SKM-1 treated with dmso at 0.1 percent for 144 hours (cell line): ENCODE data around the gene KATNAL1.
A peak's percentile ranks its signal among the peaks of the same experiment; 100 is the strongest.

ENCODE experiments used
- DNase-seq: peaks from one replicate; lab custom pipeline; 2025; ENCODE audit not compliant: unreplicated experiment; lab: John Stamatoyannopoulos, UW

The KATNAL1 gene

GRCh38 chr13:30333616-30334015 lies 26.3 kb upstream of the KATNAL1 start:
- no peak for DNase-seq

DNA sequence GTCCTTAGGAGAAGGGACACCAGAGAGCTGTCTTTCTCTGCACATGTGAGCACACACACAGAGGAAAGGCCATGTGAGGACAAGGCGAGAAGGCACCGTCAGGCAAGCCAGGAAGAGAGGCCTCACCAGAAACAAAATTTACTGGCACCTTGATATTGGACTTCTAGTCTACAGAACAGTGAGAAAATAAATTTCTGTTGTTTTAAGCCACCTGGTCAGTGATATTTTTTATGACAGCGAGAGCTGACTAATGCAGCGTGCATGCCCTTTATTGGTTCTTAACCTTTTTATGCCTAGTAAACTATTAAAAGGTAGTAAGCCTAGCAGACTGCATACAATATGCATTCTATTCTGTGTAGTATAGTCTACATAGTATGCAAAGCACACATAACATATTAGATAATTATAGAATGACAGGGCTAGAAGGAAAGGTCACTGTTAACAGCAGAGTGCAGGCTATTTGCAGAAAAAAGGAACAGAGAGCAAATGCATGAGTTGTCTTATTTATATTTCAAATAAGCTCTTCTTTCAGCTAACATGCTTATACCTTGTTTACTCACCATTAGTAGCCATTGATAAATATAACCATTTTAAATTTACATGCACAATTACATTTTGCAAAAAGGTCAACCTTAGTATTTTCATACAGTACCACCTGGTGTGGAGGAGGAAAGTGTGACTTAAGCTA lies 25.2 kb upstream of the KATNAL1 start:
- no peak for DNase-seq

DNA sequence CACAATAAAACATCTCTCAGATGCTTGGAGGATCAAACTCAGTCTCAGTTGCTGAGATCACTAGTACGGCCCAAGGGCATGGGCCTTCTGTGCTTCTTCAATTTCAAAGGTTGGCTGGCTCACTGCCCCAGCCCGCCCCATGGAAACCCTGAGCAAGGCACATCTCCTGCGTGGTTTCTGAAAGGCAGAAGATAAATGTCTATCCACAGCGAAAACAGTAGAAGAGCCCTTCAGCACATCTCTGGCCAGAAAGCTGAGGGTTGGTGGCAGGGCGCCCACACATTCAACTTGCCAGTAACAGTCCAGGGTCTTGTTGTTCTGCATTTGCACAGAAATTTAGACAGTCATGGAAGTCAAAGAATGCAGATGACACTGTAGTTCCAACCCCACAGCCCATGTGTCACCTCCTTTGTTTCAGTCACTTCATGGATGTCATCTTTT lies 24.0 kb upstream of the KATNAL1 start:
- no peak for DNase-seq

DNA sequence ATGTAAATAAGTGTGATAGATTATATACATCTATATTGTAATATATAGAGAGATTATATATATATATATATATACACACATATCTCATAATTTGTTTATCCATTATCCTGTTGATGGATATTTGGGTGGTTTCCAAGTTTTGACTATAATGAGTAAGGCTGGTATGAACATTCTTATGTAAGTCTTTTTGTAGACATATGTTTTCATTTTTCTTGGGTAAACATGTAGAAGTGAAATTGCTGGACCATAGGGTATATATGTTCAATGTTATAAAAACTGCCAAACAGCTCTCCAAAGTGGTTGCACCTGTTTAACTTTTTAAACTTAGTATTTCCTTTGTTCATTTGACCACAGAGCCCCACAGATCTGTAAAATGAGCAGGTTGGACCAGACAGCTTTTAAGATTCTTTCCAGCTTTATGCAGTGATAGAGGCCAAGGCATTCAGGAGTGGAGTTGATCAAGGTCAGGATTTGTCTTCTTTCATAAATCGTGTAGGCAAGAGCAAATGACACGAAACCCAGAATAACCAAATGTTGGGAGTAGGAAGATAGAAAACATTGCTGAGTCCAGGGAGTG lies 21.7 kb upstream of the KATNAL1 start:
- DNase-seq = no peak

DNA sequence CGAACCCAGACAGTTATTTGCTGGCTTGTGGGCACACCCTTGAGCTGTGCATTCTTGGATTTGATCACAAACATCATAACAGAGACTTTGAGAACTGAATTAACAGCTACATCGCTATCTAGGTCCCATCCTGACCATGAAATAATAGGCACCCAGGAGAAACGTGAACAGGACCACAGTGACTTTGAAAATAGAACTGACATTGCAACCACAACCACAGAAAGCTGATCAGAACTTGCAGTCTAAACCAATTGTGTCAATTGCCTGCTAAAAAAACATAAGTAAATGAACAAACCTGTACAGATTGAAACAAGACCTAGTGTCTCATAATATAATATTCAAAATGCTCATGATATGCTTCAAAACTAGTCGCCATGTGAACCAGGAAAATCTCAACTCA lies 18.3 kb upstream of the KATNAL1 start:
- no peak for DNase-seq

- no peak for DNase-seq
Measured at GRCh38 chr13:30323524-30323923, 16.2 kb upstream of the KATNAL1 start.

- no peak for DNase-seq
Measured at GRCh38 chr13:30322428-30322827, 15.1 kb upstream of the KATNAL1 start.

GRCh38 chr13:30321256-30321655 lies 13.9 kb upstream of the KATNAL1 start:
- no peak for DNase-seq

DNA sequence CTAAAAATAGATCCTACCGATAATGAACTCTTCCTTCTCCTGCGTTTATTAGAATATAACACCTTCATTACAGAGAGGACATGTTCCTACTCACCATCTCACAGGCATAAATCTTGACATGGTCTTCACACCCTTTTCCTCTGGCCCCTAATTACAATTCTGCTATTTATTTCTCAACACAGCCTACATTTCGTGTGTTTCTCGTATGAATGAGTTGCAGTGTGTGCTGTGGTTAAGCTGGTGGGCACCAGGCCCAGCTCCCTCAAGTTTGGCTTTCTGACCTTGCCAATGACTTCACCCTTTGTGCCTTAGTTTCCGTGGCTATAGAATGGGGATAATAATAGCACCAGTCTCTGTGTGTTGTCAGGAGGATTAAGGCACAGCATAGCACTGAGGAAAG lies 12.3 kb upstream of the KATNAL1 start:
- DNase-seq = no peak

DNA sequence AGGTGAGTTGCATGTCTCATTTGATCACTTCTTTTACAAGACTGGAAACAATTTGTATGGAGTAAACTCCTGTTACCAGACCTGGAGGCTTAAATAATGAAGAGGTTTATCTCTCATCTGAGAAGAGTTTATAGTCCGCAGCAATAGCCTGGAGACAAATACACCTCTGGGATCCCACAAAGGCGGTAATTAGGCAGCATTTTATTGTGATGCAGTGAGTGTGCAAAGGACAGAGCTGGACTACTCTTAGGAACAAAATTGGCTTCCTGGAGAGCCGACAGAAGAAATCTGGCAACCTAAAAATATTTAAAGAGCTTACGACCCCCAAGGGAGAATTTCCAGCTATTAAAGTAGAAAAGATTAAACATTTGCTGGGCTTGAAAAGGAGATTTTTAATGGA lies 11.8 kb upstream of the KATNAL1 start:
- DNase-seq = no peak

DNA sequence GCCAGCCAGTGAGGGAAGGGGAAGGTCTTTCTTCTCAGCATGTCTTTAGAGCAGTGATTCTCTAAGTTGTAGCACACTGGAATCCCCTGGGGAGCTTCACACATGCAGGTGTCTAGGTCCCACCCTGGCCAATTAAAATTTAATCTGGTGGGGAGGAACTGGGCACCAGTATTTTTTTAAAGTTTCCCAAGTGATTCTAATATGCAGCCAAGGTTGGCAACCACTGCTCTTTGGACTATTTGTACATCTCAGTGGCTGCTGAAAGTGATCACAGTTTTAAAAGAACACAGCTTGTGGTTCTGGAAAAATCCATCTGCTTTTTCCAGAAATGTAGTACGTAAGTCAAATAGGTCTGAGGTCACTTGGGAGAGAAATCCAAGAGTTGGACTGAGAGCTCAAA lies 10.7 kb upstream of the KATNAL1 start:
- DNase-seq = no peak

GRCh38 chr13:30314562-30314961 lies 7.2 kb upstream of the KATNAL1 start:
- no peak for DNase-seq

DNA sequence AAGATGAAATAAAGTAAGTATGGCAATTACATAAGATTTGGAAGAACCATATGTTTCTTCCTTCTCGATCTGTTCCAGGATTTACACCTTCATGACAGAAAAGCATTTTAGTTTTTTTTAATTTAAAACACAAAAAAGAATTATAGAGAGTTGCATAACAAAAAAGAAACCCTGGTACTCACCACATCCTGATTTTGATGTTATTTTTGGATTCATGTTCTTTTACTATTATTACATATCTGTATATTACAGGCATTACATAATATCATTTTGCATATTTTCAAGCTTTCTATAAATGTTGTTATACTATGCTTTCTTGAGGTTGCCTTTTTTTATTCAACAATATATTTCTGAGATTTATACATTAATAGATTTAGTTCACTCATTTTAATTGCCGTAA lies 6.7 kb upstream of the KATNAL1 start:
- no peak for DNase-seq

- DNase-seq = no peak
Measured at GRCh38 chr13:30313311-30313710, 6.0 kb upstream of the KATNAL1 start.

GRCh38 chr13:30312904-30313303 lies 5.6 kb upstream of the KATNAL1 start:
- no peak for DNase-seq

GRCh38 chr13:30308548-30308947 lies 1.2 kb upstream of the KATNAL1 start:
- DNase-seq = peak; percentile 31

GRCh38 chr13:30307971-30308290 lies 580 bp upstream of the KATNAL1 start:
- no peak for DNase-seq

DNA sequence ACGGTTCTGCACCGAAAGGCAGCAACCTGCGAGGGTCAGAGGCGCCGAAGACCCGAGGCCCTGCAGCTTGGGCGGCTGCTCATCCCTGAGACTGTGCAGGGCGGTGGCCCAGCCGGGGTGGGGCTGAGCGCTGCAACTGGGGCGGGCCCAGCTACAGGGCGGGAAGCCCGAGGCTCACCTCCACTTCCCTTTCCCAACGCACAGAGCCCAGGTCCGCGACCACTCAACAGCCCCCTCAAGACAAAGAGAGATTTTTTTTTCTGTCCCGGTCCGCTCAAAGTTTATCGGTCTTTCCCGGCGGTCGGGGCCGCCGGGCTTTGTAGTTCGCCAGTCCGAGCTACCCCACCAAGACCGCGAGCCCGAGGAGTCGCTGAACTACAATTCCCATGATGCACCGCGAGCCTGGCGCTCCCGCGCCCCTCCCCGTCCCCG lies 573 bp downstream of the KATNAL1 start:
- DNase-seq = peak; percentile 89

DNA sequence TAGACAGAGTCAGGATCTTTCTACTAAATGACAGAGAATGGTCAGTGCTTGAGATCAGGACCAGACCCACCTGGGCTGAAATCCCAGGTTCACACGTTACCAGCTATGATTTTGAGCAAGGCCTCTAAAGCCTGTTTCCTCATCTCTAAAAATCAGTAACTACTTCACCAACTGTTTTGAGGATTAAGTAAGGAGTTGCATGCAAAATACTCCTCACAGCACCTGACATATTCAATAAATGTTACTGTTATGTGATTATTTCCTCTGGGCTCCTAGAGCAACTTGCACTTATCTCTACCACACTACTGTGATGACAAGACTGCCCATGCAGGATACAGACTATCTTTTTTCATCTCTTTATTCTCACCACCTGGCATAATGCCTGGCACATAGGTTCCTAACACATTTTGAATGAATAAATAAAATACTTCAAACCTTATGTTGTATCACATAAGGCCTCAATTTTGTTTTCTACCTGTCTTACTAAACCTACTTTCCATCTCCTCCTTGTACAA lies 1.8 kb downstream of the KATNAL1 start:
- DNase-seq = no peak

DNA sequence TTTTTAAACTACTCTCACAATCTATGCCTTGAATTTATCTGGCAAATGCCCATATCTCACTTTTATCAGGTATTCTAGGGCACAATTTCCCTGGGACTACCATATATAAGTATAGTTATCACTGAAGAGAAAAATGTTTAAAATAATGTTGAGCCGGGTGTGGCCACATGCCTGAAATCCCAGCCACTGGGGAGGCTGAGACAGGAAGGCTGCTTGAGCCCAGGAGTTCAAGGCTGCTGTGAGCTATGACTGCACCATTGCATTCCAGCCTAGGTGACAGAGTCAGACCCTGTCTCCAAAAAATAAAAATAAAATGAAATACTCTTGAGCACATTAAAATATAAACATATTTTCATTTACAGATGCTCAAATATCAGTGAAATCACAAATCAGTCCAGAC lies 4.1 kb downstream of the KATNAL1 start:
- DNase-seq = no peak

DNA sequence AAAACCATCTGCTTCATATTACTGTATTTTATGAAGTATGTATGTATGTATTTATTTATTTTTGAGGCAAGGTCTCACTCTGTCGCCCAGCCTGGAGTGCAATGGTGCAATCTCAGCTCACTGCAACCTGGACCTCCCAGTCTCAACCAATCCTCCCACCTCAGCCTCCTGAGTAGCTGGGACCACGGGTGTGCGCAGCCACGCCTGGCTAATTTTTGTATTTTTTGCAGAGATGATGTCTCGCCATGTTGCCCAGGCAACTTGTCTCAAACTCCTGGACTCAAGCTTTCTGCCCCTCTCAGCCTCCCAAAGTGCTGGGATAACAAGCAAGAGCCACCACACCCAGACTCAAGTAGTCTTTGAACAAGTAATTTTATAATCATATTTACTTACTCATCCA lies 5.5 kb downstream of the KATNAL1 start:
- no peak for DNase-seq

DNA sequence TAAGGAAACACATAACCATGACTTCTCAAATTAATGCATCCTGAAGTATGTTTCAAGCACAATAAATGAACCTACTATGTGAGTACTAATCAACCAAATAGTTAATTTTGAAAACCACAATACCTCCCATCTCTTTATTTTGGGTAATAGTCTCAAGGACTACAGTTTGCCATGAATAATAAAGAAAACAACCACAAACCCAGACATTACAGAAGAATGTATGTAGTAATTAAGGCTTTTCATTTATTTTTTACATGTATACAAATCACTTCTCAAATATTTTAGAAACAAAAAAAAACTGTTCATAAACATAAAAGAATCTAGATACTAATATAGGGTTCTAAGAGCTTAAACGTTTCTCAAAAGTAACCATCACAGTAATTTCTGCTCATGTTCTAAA lies 6.8 kb downstream of the KATNAL1 start:
- DNase-seq = no peak

- no peak for DNase-seq
Measured at GRCh38 chr13:30299786-30300185, 7.6 kb downstream of the KATNAL1 start.
